Adrenal gland (tissue), 5 donors: ENCODE data around the gene C1orf167.

Experiments used
- POLR2A ChIP-seq, 2 donors: fragments of 450-650 bp; IDR thresholded peaks; one replicate each; pipeline ENCODE4 v1.6.1; 2017; ENCODE audit warnings: antibody characterized with exemption in 2 of 2, mild to moderate bottlenecking in 2 of 2, moderate library complexity in 1 of 2
- TF ChIP-seq, protein P1 (sequence below), 6 experiments: fragments of 450-650 bp in 4 of 6; fragments of 200-600 bp in 2 of 6; sonication (generic) in 1 of 6; IDR thresholded peaks; 1 replicate in 5 of 6; 2 replicates in 1 of 6; pipeline versions ENCODE4 v1.5.1 to v1.8.0; 2016 to 2021; ENCODE audit warnings: antibody characterized with exemption in 6 of 6, mild to moderate bottlenecking in 2 of 6, moderate library complexity in 1 of 6
- donor health status: DM: no; HTN: no; CAD: no.

DNA sequence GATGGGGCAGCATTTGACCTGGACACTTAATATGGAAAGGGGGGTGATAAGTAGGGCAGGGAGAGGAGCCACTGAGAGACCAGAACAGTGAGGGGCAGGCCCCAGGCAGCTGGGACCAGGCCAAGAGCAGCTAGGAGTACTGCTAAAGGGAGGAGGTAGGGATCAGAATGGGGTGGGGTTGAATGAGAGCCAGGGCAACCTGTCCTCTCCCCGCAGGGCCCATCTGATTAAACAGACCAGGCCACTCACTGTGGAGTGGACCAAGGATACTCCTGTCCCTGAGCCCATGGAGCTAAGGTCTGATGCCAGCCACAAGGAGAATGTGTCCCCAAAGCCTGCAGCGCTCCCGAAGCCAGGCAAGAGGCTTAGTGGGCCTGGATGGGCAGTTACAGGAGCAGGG, 2.1 kb downstream of the C1orf167 start:
- TF ChIP-seq, protein P1, sequence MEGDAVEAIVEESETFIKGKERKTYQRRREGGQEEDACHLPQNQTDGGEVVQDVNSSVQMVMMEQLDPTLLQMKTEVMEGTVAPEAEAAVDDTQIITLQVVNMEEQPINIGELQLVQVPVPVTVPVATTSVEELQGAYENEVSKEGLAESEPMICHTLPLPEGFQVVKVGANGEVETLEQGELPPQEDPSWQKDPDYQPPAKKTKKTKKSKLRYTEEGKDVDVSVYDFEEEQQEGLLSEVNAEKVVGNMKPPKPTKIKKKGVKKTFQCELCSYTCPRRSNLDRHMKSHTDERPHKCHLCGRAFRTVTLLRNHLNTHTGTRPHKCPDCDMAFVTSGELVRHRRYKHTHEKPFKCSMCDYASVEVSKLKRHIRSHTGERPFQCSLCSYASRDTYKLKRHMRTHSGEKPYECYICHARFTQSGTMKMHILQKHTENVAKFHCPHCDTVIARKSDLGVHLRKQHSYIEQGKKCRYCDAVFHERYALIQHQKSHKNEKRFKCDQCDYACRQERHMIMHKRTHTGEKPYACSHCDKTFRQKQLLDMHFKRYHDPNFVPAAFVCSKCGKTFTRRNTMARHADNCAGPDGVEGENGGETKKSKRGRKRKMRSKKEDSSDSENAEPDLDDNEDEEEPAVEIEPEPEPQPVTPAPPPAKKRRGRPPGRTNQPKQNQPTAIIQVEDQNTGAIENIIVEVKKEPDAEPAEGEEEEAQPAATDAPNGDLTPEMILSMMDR (IDR thresholded peaks at IDR 0.05) = no peak
- no peak for TF ChIP-seq POLR2A (IDR thresholded peaks at IDR 0.05)
